NT2/D1 (cell line): ENCODE measurements around the gene NKAIN2.

Experiments used
- SUZ12 ChIP-seq: IDR thresholded peaks from 2 replicates; pipeline ENCODE4 v1.6.1; 2011; ENCODE audit not compliant: insufficient read length, insufficient read depth; ENCODE audit errors: extremely low read depth
- ZNF274 ChIP-seq: IDR thresholded peaks from 2 replicates; pipeline ENCODE4 v1.6.1; 2011; ENCODE audit warnings: mild to moderate bottlenecking, low read depth, low read length

DNA sequence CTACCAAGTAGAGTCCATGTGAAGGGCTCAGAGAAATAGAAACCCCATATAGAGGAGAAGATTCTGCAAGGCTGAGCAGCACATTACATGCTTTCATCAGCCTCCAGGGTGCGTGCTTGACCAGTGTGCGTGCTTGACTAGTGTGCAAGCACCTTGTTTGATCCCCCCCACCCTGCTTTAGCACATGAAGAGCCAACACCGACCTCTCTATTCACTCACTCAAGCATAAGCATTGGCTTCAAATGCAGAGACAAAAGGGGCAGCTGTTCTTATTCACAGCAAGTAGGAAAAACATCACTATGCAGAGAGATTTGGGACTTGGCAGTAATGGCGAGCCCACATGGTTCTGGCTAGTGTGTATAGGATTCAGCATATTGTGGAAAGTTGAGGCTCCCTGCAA, 879.8 kb downstream of the NKAIN2 start:
- TF ChIP-seq ZNF274 = no peak
- no peak for TF ChIP-seq SUZ12
